Activated CD8-positive, alpha-beta T cell treated with anti-CD3 and anti-CD28 coated beads for 36 hours (primary cell): ENCODE data around the gene ALDH1A3. TPM values are rescaled to one million over a fixed set of nuclear protein-coding genes. Genes with fewer than 3 reads are reported as not detected.

Source experiments
- ATAC-seq: fragments of 200-7000 bp; cut with Tn5 transposase; one replicate; pipeline ENCODE4 v1.10.0; 2021; ENCODE audit warnings: mild to moderate bottlenecking, moderate library complexity
- CTCF ChIA-PET: fragments of 350-600 bp; sonication (Branson Sonifier 250); formaldehyde crosslinking; loops from one replicate; lab custom pipeline; 2021; ENCODE audit warnings: antibody characterized with exemption; lab: Charles Lee
- POLR2A ChIA-PET: fragments of 350-600 bp; sonication (Branson Sonifier 250); formaldehyde crosslinking; loops from one replicate; lab custom pipeline; 2021; ENCODE audit warnings: antibody characterized with exemption; lab: Charles Lee
- DNase-seq: peaks from one replicate; pipeline ENCODE4 v3.0.0-alpha.2; 2020
- H3K27ac Mint-ChIP-seq: one replicate; pipeline ENCODE4 v1.8.0; 2021; ENCODE audit warnings: mild to moderate bottlenecking, mixed read lengths
- H3K27me3 Mint-ChIP-seq: one replicate; pipeline ENCODE4 v1.8.0; 2021; ENCODE audit warnings: mixed read lengths
- H3K36me3 Mint-ChIP-seq: one replicate; pipeline ENCODE4 v1.8.0; 2021; ENCODE audit warnings: low read depth, mixed read lengths
- H3K4me1 Mint-ChIP-seq: one replicate; pipeline ENCODE4 v1.8.0; 2021; ENCODE audit warnings: low read depth, mixed read lengths
- H3K4me3 Mint-ChIP-seq: one replicate; pipeline ENCODE4 v1.8.0; 2021; ENCODE audit warnings: mild to moderate bottlenecking, moderate library complexity, mixed read lengths
- H3K9me3 Mint-ChIP-seq: one replicate; pipeline ENCODE4 v1.8.0; 2021; ENCODE audit warnings: mixed read lengths
- CTCF ChIP-seq: fragments of 200-600 bp; IDR thresholded peaks from one replicate; pipeline ENCODE4 v1.8.0; 2022; ENCODE audit warnings: antibody characterized with exemption, mild to moderate bottlenecking
- intact Hi-C: fragments of 100-400 bp; cut with micrococcal nuclease; formaldehyde crosslinking; loops from one replicate; pipeline ENCODE4 v1.10.0; 2022
- total RNA-seq, 2 experiments: library from RNA; stranded (reverse); gene quantifications; one replicate each; pipeline ENCODE4 v1.2.3, GENCODE V29; 2021

ALDH1A3 gene
- total RNA-seq, 2 experiments from 2014 or later: not detected

- H3K27ac Mint-ChIP-seq: no peak overlapping the region
- peak overlapping the region; percentile 64 for H3K4me3 Mint-ChIP-seq
- H3K27me3 Mint-ChIP-seq: peaks cover 66% of the 10 kb centered on the region
- intact Hi-C loops: no loop called here
- ATAC-seq (peak; percentile 97), DNase-seq (peak; percentile 78)
- peak; percentile 92 for TF ChIP-seq CTCF
- CTCF ChIA-PET: interaction anchor here (0.7 to 12.6 kb wide), 22 partner anchors 10 to 568 kb away, joined by 3 to 243 read pairs (median 4); partner anchors contain the start of genes ASB7 and LINS1
- no peaks in the 10 kb centered on the region for H3K36me3 Mint-ChIP-seq
- H3K9me3 Mint-ChIP-seq: no peaks in the 10 kb centered on the region
- peaks cover 15% of the 10 kb centered on the region for H3K4me1 Mint-ChIP-seq
- POLR2A ChIA-PET: interaction anchor here (0.5 to 2.6 kb wide), 4 partner anchors 65 to 540 kb away, joined by 3 to 9 read pairs (median 3); no protein-coding TSS in a partner anchor
Measured at GRCh38 chr15:100918034-100918689, 38.5 kb downstream of the ALDH1A3 start.

GRCh38 chr15:100918690-100919480 is 39.3 kb downstream of the ALDH1A3 start, which contains the start of gene LRRK1:
TSS of gene LRRK1 (plus strand) at chr15:100919357. CDS start at chr15:100924633, 5,276 bp downstream.
- Mint-ChIP-seq H3K36me3 (no peaks in the 10 kb centered on the region), H3K9me3 (no peaks in the 10 kb centered on the region), H3K27me3 (peaks cover 65% of the 10 kb centered on the region), H3K27ac (no peak within 1 kb of the TSS), H3K4me1 (peaks cover 15% of the 10 kb centered on the region), H3K4me3 (peak within 1 kb of the TSS; percentile 64)
- ChIA-PET CTCF (interaction anchor here (0.8 to 12.6 kb wide), 18 partner anchors 9 to 568 kb away, joined by 3 to 243 read pairs (median 6); no protein-coding TSS in a partner anchor), POLR2A (interaction anchor here (0.7 to 2.6 kb wide), 2 partner anchors 88 to 208 kb away, joined by 3 to 9 read pairs; no protein-coding TSS in a partner anchor)
- intact Hi-C loops: no loop called here
- DNase-seq (peak; percentile 12), ATAC-seq (peak; percentile 22)
- no peak for TF ChIP-seq CTCF

- ChIA-PET CTCF (interaction anchor here (0.8 to 12.6 kb wide), 6 partner anchors 8 to 97 kb away, joined by 3 to 243 read pairs (median 6); no protein-coding TSS in a partner anchor), POLR2A (no interaction called here)
- ATAC-seq: no peak
- Mint-ChIP-seq H3K9me3 (no peaks in the 10 kb centered on the region), H3K4me3 (peak overlapping the region; percentile 54), H3K36me3 (no peaks in the 10 kb centered on the region), H3K27me3 (peaks cover 63% of the 10 kb centered on the region), H3K4me1 (peaks cover 15% of the 10 kb centered on the region), H3K27ac (no peak overlapping the region)
- intact Hi-C loops: loop anchor here (2.0 kb wide), 1 partner anchor 87 kb away; no protein-coding TSS in a partner anchor
- TF ChIP-seq CTCF: no peak
- DNase-seq: peak; percentile 18
Measured at GRCh38 chr15:100919481-100920405, 40.1 kb downstream of the ALDH1A3 start.

GRCh38 chr15:100920516-100921135 is 41.0 kb downstream of the ALDH1A3 start:
- POLR2A ChIA-PET: no interaction called here
- Mint-ChIP-seq H3K9me3 (no peaks in the 10 kb centered on the region), H3K27me3 (peaks cover 59% of the 10 kb centered on the region), H3K27ac (no peak overlapping the region), H3K36me3 (no peaks in the 10 kb centered on the region), H3K4me1 (peaks cover 15% of the 10 kb centered on the region), H3K4me3 (peak overlapping the region; percentile 23)
- CTCF ChIA-PET: interaction anchor here (1.4 to 12.6 kb wide), 2 partner anchors 89 to 96 kb away, joined by 4 to 243 read pairs; no protein-coding TSS in a partner anchor
- intact Hi-C loops: loop anchor here (2.0 kb wide), 1 partner anchor 86 kb away; no protein-coding TSS in a partner anchor
- ATAC-seq (no peak), DNase-seq (no peak)
- TF ChIP-seq CTCF: no peak
